ENCODE results near the gene SMIM29.

SMIM29 gene

GRCh38 chr6:34213772-34214171, 35.0 kb downstream of the SMIM29 start:
- no peaks in the 10 kb centered on the region for H3K27me3 ChIP-seq (replicated peaks; ENCODE audit: control insufficient read depth, insufficient read depth, low read length)
- DNase-seq (ENCODE audit: extremely low read depth, insufficient read length): no peak
- no peak for TF ChIP-seq CTCF (IDR thresholded peaks at IDR 0.05; ENCODE audit: insufficient read depth, low read length, poor library complexity, severe bottlenecking)
- H3K36me3 ChIP-seq (ENCODE audit: control insufficient read depth, insufficient read depth, low read length): no peaks in the 10 kb centered on the region
- no peak overlapping the region for H3K4me3 ChIP-seq (replicated peaks; ENCODE audit: low read depth, low read length)

- no peak overlapping the region for H3K4me3 ChIP-seq (replicated peaks; ENCODE audit: low read depth, low read length)
- TF ChIP-seq CTCF (IDR thresholded peaks at IDR 0.05; ENCODE audit: insufficient read depth, low read length, poor library complexity, severe bottlenecking): no peak
- H3K27me3 ChIP-seq (replicated peaks; ENCODE audit: control insufficient read depth, insufficient read depth, low read length): no peaks in the 10 kb centered on the region
- DNase-seq (ENCODE audit: extremely low read depth, insufficient read length): no peak
- H3K36me3 ChIP-seq (ENCODE audit: control insufficient read depth, insufficient read depth, low read length): no peaks in the 10 kb centered on the region
These were observed 40.9 kb downstream of the SMIM29 start for GRCh38 chr6:34207695-34208443.

GRCh38 chr6:34206726-34207125, 42.1 kb downstream of the SMIM29 start:
- no peak for TF ChIP-seq CTCF (IDR thresholded peaks at IDR 0.05; ENCODE audit: insufficient read depth, low read length, poor library complexity, severe bottlenecking)
- H3K36me3 ChIP-seq (ENCODE audit: control insufficient read depth, insufficient read depth, low read length): no peaks in the 10 kb centered on the region
- no peaks in the 10 kb centered on the region for H3K27me3 ChIP-seq (replicated peaks; ENCODE audit: control insufficient read depth, insufficient read depth, low read length)
- no peak overlapping the region for H3K4me3 ChIP-seq (replicated peaks; ENCODE audit: low read depth, low read length)
- DNase-seq (ENCODE audit: extremely low read depth, insufficient read length): no peak

GRCh38 chr6:34205916-34206315, 42.9 kb downstream of the SMIM29 start:
- Histone ChIP-seq H3K27me3 (replicated peaks; ENCODE audit: control insufficient read depth, insufficient read depth, low read length) (no peaks in the 10 kb centered on the region), H3K4me3 (replicated peaks; ENCODE audit: low read depth, low read length) (no peak overlapping the region), H3K36me3 (ENCODE audit: control insufficient read depth, insufficient read depth, low read length) (no peaks in the 10 kb centered on the region)
- no peak for TF ChIP-seq CTCF (IDR thresholded peaks at IDR 0.05; ENCODE audit: insufficient read depth, low read length, poor library complexity, severe bottlenecking)
- DNase-seq (ENCODE audit: extremely low read depth, insufficient read length): no peak

- DNase-seq (ENCODE audit: extremely low read depth, insufficient read length): no peak
- H3K36me3 ChIP-seq (ENCODE audit: control insufficient read depth, insufficient read depth, low read length): no peaks in the 10 kb centered on the region
- no peak overlapping the region for H3K4me3 ChIP-seq (replicated peaks; ENCODE audit: low read depth, low read length)
- no peaks in the 10 kb centered on the region for H3K27me3 ChIP-seq (replicated peaks; ENCODE audit: control insufficient read depth, insufficient read depth, low read length)
- no peak for TF ChIP-seq CTCF (IDR thresholded peaks at IDR 0.05; ENCODE audit: insufficient read depth, low read length, poor library complexity, severe bottlenecking)
These were observed 43.3 kb downstream of the SMIM29 start for GRCh38 chr6:34205466-34205865.

- no peaks in the 10 kb centered on the region for H3K27me3 ChIP-seq (replicated peaks; ENCODE audit: control insufficient read depth, insufficient read depth, low read length)
- no peak for TF ChIP-seq CTCF (IDR thresholded peaks at IDR 0.05; ENCODE audit: insufficient read depth, low read length, poor library complexity, severe bottlenecking)
- H3K4me3 ChIP-seq (replicated peaks; ENCODE audit: low read depth, low read length): no peak overlapping the region
- no peak for DNase-seq (ENCODE audit: extremely low read depth, insufficient read length)
- no peaks in the 10 kb centered on the region for H3K36me3 ChIP-seq (ENCODE audit: control insufficient read depth, insufficient read depth, low read length)
These were observed 44.1 kb downstream of the SMIM29 start for GRCh38 chr6:34204693-34205092.
